GM18526 (cell line): ENCODE measurements around the gene LHFPL6.

Source experiments
- POLR2A ChIP-seq: IDR thresholded peaks from 3 replicates; pipeline ENCODE4 v1.6.1; 2011; ENCODE audit not compliant: insufficient read length; ENCODE audit errors: extremely low read depth

Gene LHFPL6

DNA sequence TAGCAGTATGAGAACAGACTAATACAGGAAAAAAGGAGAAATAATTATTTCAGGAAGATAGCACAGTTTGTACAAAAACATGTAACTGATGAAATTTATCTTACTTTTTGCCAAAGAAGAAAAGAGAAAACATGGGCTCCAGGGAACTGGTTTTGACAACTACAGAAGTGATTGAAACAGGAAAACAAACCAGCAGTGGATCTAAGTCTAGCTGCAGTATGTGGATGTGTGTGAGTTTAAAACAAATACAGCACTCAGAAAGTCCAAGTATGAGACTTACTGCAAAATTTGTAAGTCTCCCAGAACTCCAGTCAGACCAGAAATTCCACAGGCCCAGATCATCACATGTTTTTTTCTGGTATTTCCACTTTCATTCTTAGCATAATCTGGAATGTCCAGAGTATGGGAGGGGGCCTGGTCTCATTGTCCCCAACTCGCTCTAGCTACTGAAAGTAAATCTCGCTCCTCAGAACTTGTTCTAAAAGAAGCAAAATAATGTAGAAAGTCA lies 305.3 kb downstream of the LHFPL6 start:
- TF ChIP-seq POLR2A, result no peak

DNA sequence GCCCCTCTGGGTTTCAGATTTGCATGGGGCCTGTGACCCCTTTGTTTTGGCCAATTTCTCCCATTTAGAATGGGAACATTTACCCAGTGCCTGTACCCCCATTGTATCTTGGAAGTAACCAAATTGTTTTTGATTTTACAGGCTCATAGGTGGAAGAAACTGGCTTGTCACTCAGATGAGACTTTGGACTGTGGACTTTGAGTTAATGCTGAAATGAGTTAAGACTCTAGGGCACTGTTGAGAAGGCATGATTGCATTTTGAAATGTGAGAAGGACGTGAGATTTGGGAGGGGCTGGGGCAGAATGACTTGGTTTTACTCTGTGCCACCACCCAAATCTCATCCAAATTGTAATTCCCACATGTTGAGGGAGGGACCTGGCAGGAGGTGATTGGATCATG lies 306.0 kb downstream of the LHFPL6 start:
- no peak for TF ChIP-seq POLR2A

- TF ChIP-seq POLR2A, result no peak
Observed at GRCh38 chr13:39296193-39296592, 306.8 kb downstream of the LHFPL6 start.
